Loucy (cell line): ENCODE results near the gene PREX1.

Experiments
- EZH2phosphoT487 ChIP-seq: fragments of 200-600 bp; IDR thresholded peaks from 2 replicates; pipeline ENCODE4 v1.6.1; 2018; ENCODE audit warnings: antibody characterized with exemption, mild to moderate bottlenecking, moderate library complexity, borderline replicate concordance
- TF ChIP-seq, protein P1 (sequence below): fragments of 200-600 bp; sonication (generic); conservative IDR thresholded peaks from 2 replicates; pipeline ENCODE4 v1.5.1; 2014; ENCODE audit warnings: mild to moderate bottlenecking, antibody characterized with exemption, low read length

DNA sequence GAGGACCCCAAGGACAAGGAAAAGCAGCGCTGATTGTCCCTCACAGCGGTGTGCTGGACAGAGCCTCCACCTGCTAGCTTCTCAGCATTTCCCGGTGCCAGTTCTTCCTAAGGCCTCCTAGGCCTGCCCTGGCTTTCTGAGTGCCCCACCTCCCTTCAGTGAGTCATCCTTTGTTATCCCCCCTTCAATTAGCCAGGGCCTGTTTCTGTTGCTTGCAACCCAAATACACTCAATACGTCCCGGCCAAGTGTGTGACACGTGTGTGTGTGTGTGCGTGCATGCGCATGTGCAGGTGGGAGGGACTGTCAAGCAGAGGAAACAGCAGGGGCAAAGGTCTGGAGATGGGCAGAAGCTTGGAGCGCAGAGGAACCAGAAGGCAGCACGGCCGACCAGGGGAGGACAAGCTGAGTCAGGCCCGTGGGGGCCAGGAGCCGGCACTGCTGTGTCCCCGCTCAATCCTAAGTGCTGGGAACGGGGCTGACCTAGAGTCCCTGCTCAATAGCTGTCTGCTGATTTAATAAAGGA, 159.8 kb downstream of the PREX1 start:
- TF ChIP-seq, protein P1, sequence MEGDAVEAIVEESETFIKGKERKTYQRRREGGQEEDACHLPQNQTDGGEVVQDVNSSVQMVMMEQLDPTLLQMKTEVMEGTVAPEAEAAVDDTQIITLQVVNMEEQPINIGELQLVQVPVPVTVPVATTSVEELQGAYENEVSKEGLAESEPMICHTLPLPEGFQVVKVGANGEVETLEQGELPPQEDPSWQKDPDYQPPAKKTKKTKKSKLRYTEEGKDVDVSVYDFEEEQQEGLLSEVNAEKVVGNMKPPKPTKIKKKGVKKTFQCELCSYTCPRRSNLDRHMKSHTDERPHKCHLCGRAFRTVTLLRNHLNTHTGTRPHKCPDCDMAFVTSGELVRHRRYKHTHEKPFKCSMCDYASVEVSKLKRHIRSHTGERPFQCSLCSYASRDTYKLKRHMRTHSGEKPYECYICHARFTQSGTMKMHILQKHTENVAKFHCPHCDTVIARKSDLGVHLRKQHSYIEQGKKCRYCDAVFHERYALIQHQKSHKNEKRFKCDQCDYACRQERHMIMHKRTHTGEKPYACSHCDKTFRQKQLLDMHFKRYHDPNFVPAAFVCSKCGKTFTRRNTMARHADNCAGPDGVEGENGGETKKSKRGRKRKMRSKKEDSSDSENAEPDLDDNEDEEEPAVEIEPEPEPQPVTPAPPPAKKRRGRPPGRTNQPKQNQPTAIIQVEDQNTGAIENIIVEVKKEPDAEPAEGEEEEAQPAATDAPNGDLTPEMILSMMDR = no peak
- TF ChIP-seq EZH2phosphoT487 = no peak
